CD8-positive, alpha-beta memory T cell (primary cell): ENCODE data around the gene ATXN10. TPM values are rescaled to one million over a fixed set of nuclear protein-coding genes. Genes with fewer than 3 reads are reported as not detected.

Experiments used
- CTCF ChIA-PET: fragments of 350-600 bp; sonication (Branson Sonifier 250); formaldehyde crosslinking; loops from one replicate; lab custom pipeline; 2021; ENCODE audit warnings: antibody characterized with exemption; lab: Charles Lee
- POLR2A ChIA-PET: fragments of 350-600 bp; sonication (Branson Sonifier 250); formaldehyde crosslinking; loops from one replicate; lab custom pipeline; 2021; ENCODE audit warnings: antibody characterized with exemption; lab: Charles Lee
- DNase-seq, 5 donors: peaks; one replicate each; pipeline versions ENCODE4 v3.0.0 to v3.0.0-alpha.2; 2020 to 2022; ENCODE audit warnings: mixed read lengths in 1 of 5
- H3K27ac ChIP-seq: one replicate; pipeline ENCODE4 v1.7.0; 2013; ENCODE audit warnings: low read depth, mild to moderate bottlenecking, low read length, moderate library complexity
- H3K27me3 ChIP-seq: 2 replicates; pipeline ENCODE4 v1.7.0; 2013; ENCODE audit warnings: low read length, mild to moderate bottlenecking; ENCODE audit not compliant: insufficient read depth, poor library complexity, severe bottlenecking
- H3K36me3 ChIP-seq: 2 replicates; pipeline ENCODE4 v1.7.0; 2013; ENCODE audit warnings: mild to moderate bottlenecking, low read length, moderate library complexity; ENCODE audit not compliant: insufficient read depth
- H3K4me1 ChIP-seq: 2 replicates; pipeline ENCODE4 v1.7.0; 2013; ENCODE audit warnings: mild to moderate bottlenecking, low read length, moderate library complexity; ENCODE audit not compliant: insufficient read depth
- H3K4me3 ChIP-seq: 2 replicates; pipeline ENCODE4 v1.7.0; 2013; ENCODE audit warnings: mild to moderate bottlenecking, low read length
- H3K9me3 ChIP-seq: 2 replicates; pipeline ENCODE4 v1.7.0; 2013; ENCODE audit warnings: mild to moderate bottlenecking, low read length
- H3K27ac Mint-ChIP-seq, 8 donors: one replicate each; pipeline ENCODE4 v1.8.0; 2020 to 2021; ENCODE audit warnings: mixed read lengths in 8 of 8, mild to moderate bottlenecking in 6 of 8, inconsistent platforms in 3 of 8, moderate library complexity in 3 of 8
- H3K27me3 Mint-ChIP-seq, 2 donors: one replicate each; pipeline ENCODE4 v1.8.0; 2020 to 2021; ENCODE audit warnings: mixed read lengths in 2 of 2, mild to moderate bottlenecking in 1 of 2, moderate library complexity in 1 of 2
- H3K36me3 Mint-ChIP-seq, 3 donors: one replicate each; pipeline ENCODE4 v1.8.0; 2020 to 2021; ENCODE audit warnings: mixed read lengths in 3 of 3, inconsistent platforms in 1 of 3, mild to moderate bottlenecking in 1 of 3
- H3K4me1 Mint-ChIP-seq, 3 donors: one replicate each; pipeline ENCODE4 v1.8.0; 2020 to 2021; ENCODE audit warnings: mixed read lengths in 3 of 3, inconsistent platforms in 1 of 3, mild to moderate bottlenecking in 1 of 3
- H3K4me3 Mint-ChIP-seq, 7 donors: one replicate each; pipeline ENCODE4 v1.8.0; 2020 to 2021; ENCODE audit warnings: mixed read lengths in 7 of 7, mild to moderate bottlenecking in 6 of 7, moderate library complexity in 4 of 7, inconsistent platforms in 2 of 7
- H3K9me3 Mint-ChIP-seq, 5 donors: one replicate each; pipeline ENCODE4 v1.8.0; 2020 to 2022; ENCODE audit warnings: mixed read lengths in 5 of 5, mild to moderate bottlenecking in 3 of 5, moderate library complexity in 2 of 5, inconsistent platforms in 1 of 5
- polyA plus RNA-seq: library from polyadenylated mRNA; unstranded; fragments of 300-500 nt; fragmentation: Illumina TruSeq; gene quantifications from one replicate; pipeline ENCODE4 v1.2.3, GENCODE V29; 2021
- total RNA-seq, 2 experiments: library from RNA; stranded (reverse); gene quantifications; one replicate each; pipeline ENCODE4 v1.2.3, GENCODE V29; 2021

ATXN10 gene
- total and polyA plus RNA-seq, 3 experiments from 2014 or later = 95.7 to 123 (median 122) TPM

- CTCF ChIA-PET = no interaction called here
- Mint-ChIP-seq H3K36me3 (no peaks in the 10 kb centered on the region), H3K4me3 (peak overlapping the region in 4 of 7 donors; percentile 32 to 49 (median 46)), H3K27me3 (peaks cover 27 to 62% of the 10 kb centered on the region in 2 donors), H3K9me3 (no peaks in the 10 kb centered on the region), H3K4me1 (peaks cover 7 to 14% (median 13%) of the 10 kb centered on the region in 3 donors), H3K27ac (peak overlapping the region in 2 of 8 donors; percentile 44 to 80)
- H3K27me3 ChIP-seq = peaks cover 8% of the 10 kb centered on the region
- no peaks in the 10 kb centered on the region for H3K9me3 ChIP-seq
- no peak for DNase-seq
- H3K4me3 ChIP-seq = no peak overlapping the region
- H3K4me1 ChIP-seq = no peaks in the 10 kb centered on the region
- H3K27ac ChIP-seq = no peak overlapping the region
- H3K36me3 ChIP-seq = no peaks in the 10 kb centered on the region
- POLR2A ChIA-PET = no interaction called here
Measured at GRCh38 chr22:45639747-45640102, 31.9 kb upstream of the ATXN10 start.

DNA sequence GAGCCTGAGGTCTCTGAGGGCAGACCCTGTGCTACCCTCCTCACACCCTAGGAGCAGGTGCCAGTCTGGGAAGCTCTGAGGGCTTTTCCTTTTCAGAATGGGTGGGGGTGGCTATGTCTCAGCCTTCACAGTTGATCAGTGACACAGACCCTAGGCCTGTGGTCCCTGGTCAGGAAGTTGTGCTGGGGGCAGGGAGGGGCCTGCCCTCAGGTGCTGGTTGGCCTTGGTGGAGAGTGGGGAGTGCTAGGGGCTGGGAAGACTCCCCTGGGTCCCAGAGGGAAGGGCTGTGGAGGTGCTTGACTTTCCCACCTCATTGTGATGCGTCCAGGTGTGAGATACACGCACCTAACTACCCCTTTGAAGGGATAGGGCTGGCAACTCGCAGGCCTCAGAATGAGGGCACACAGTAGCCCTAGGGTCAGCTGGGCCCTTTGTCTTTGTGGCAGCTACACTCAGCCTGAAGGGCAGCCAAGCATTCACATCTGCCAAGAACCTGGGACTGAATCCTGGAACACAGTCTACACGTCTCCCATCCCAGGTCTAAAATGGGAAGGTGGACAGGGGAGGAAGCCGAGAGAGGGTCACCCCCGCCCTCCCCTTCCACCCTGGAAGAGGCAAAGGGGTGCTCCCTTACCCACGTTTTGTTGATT, 31.2 kb upstream of the ATXN10 start:
- ChIA-PET CTCF (no interaction called here), POLR2A (no interaction called here)
- peaks cover 26 to 66% of the 10 kb centered on the region in 2 donors for H3K27me3 Mint-ChIP-seq
- no peak overlapping the region for H3K27ac ChIP-seq
- no peaks in the 10 kb centered on the region for H3K9me3 Mint-ChIP-seq
- peak overlapping the region in 1 of 7 donors; percentile 23 for H3K4me3 Mint-ChIP-seq
- no peaks in the 10 kb centered on the region for H3K36me3 ChIP-seq
- peak overlapping the region in 2 of 8 donors; percentile 47 to 54 for H3K27ac Mint-ChIP-seq
- no peaks in the 10 kb centered on the region for H3K36me3 Mint-ChIP-seq
- no peak overlapping the region for H3K4me3 ChIP-seq
- DNase-seq = no peak
- H3K4me1 ChIP-seq = peaks cover 5% of the 10 kb centered on the region
- H3K4me1 Mint-ChIP-seq = peaks cover 13 to 19% (median 13%) of the 10 kb centered on the region in 3 donors
- peaks cover 8% of the 10 kb centered on the region for H3K27me3 ChIP-seq
- no peaks in the 10 kb centered on the region for H3K9me3 ChIP-seq

- H3K27me3 ChIP-seq = peaks cover 8% of the 10 kb centered on the region
- no peak overlapping the region for H3K27ac ChIP-seq
- H3K9me3 ChIP-seq = no peaks in the 10 kb centered on the region
- Mint-ChIP-seq H3K36me3 (no peaks in the 10 kb centered on the region), H3K9me3 (no peaks in the 10 kb centered on the region), H3K27me3 (peaks cover 26 to 67% of the 10 kb centered on the region in 2 donors), H3K4me3 (no peak overlapping the region), H3K27ac (no peak overlapping the region), H3K4me1 (peaks cover 17 to 23% (median 18%) of the 10 kb centered on the region in 3 donors)
- CTCF ChIA-PET = no interaction called here
- POLR2A ChIA-PET = no interaction called here
- no peak for DNase-seq
- peaks cover 5% of the 10 kb centered on the region for H3K4me1 ChIP-seq
- no peak overlapping the region for H3K4me3 ChIP-seq
- H3K36me3 ChIP-seq = no peaks in the 10 kb centered on the region
Measured at GRCh38 chr22:45640941-45641621, 30.6 kb upstream of the ATXN10 start.

- H3K9me3 Mint-ChIP-seq = no peaks in the 10 kb centered on the region
- ChIA-PET POLR2A (no interaction called here), CTCF (interaction anchor here (1.1 kb wide), 1 partner anchor 65 kb away, joined by 3 read pairs; no protein-coding TSS in a partner anchor)
- peaks cover 3% of the 10 kb centered on the region for H3K27me3 ChIP-seq
- no peak overlapping the region for H3K4me3 Mint-ChIP-seq
- no peak overlapping the region for H3K4me3 ChIP-seq
- H3K4me1 Mint-ChIP-seq = peaks cover 18 to 33% (median 21%) of the 10 kb centered on the region in 3 donors
- no peaks in the 10 kb centered on the region for H3K9me3 ChIP-seq
- H3K36me3 ChIP-seq = no peaks in the 10 kb centered on the region
- H3K27ac ChIP-seq = no peak overlapping the region
- H3K27ac Mint-ChIP-seq = no peak overlapping the region
- peaks cover 18 to 66% of the 10 kb centered on the region in 2 donors for H3K27me3 Mint-ChIP-seq
- DNase-seq = no peak
- no peaks in the 10 kb centered on the region for H3K36me3 Mint-ChIP-seq
- H3K4me1 ChIP-seq = peaks cover 5% of the 10 kb centered on the region
Measured at GRCh38 chr22:45642986-45643385, 28.6 kb upstream of the ATXN10 start.

DNA sequence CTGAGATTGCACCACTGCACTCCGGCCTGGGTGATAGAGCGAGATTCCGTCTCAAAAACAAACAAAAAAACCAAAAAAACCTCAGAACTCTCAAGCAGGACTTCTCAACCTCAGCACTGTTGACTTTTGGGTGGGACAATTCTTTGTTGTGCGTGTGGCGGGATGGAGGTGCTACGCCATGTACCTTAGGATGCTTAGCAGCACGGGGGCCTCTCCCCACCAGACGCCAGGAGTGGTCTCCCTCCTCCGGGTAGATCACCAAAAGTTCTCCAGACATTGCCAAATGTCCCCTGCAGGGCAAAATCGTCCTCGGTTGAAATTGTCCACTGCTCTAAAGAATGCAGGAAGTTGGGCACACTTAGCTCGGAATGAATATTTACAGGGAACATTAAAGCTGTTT, 26.9 kb upstream of the ATXN10 start:
- peaks cover 13 to 58% of the 10 kb centered on the region in 2 donors for H3K27me3 Mint-ChIP-seq
- no peak for DNase-seq
- ChIA-PET POLR2A (no interaction called here), CTCF (interaction anchor here (0.8 to 1.2 kb wide), 3 partner anchors 14 to 67 kb away, joined by 3 read pairs; no protein-coding TSS in a partner anchor)
- peak overlapping the region in 1 of 8 donors; percentile 46 for H3K27ac Mint-ChIP-seq
- Histone ChIP-seq H3K9me3 (no peaks in the 10 kb centered on the region), H3K27me3 (peaks cover 3% of the 10 kb centered on the region), H3K27ac (no peak overlapping the region), H3K4me3 (no peak overlapping the region), H3K4me1 (peaks cover 5% of the 10 kb centered on the region), H3K36me3 (no peaks in the 10 kb centered on the region)
- H3K4me3 Mint-ChIP-seq = peak overlapping the region in 1 of 7 donors; percentile 51
- no peaks in the 10 kb centered on the region for H3K36me3 Mint-ChIP-seq
- H3K9me3 Mint-ChIP-seq = no peaks in the 10 kb centered on the region
- H3K4me1 Mint-ChIP-seq = peaks cover 13 to 26% (median 15%) of the 10 kb centered on the region in 3 donors

DNA sequence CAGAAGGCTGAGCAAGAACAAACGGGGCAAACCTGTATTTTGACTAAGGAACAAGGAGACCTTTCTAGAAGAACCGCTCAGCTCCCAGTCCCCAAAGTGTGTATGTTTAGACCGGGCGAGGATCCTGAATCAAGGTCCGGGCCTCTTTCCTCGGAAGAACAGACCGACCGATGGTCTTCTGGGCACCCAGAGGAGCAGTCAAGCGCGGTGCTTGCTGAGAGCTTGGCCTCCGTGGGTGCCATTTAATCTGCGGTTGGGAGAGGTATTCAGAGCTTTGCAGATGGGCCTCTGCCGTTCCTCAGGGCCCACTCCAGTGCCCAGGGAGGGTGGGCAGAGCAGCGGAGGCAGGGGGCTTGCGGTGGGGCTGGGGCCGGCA, 26.5 kb upstream of the ATXN10 start:
- Mint-ChIP-seq H3K27me3 (peaks cover 13 to 55% of the 10 kb centered on the region in 2 donors), H3K36me3 (no peaks in the 10 kb centered on the region), H3K9me3 (no peaks in the 10 kb centered on the region), H3K27ac (peak overlapping the region in 4 of 8 donors; percentile 7 to 52 (median 40)), H3K4me1 (peaks cover 11 to 23% (median 11%) of the 10 kb centered on the region in 3 donors), H3K4me3 (peak overlapping the region in 4 of 7 donors; percentile 28 to 57 (median 41))
- H3K36me3 ChIP-seq = no peaks in the 10 kb centered on the region
- peaks cover 5% of the 10 kb centered on the region for H3K4me1 ChIP-seq
- H3K4me3 ChIP-seq = no peak overlapping the region
- ChIA-PET POLR2A (no interaction called here), CTCF (interaction anchor here (0.8 to 1.3 kb wide), 4 partner anchors 10 to 67 kb away, joined by 3 to 4 read pairs (median 3); no protein-coding TSS in a partner anchor)
- peaks cover 3% of the 10 kb centered on the region for H3K27me3 ChIP-seq
- no peak overlapping the region for H3K27ac ChIP-seq
- H3K9me3 ChIP-seq = no peaks in the 10 kb centered on the region
- DNase-seq = no peak

GRCh38 chr22:45645526-45646414, 25.9 kb upstream of the ATXN10 start:
- ChIA-PET CTCF (interaction anchor here (0.6 to 1.3 kb wide), 3 partner anchors 10 to 227 kb away, joined by 3 to 4 read pairs (median 3); no protein-coding TSS in a partner anchor), POLR2A (no interaction called here)
- no peak overlapping the region for H3K4me3 ChIP-seq
- H3K27ac ChIP-seq = no peak overlapping the region
- Mint-ChIP-seq H3K4me1 (peaks cover 9 to 23% (median 11%) of the 10 kb centered on the region in 3 donors), H3K36me3 (no peaks in the 10 kb centered on the region), H3K9me3 (no peaks in the 10 kb centered on the region), H3K27ac (peak overlapping the region in 7 of 8 donors; percentile 9 to 81 (median 72)), H3K4me3 (peak overlapping the region; percentile 2 to 75 (median 58)), H3K27me3 (peaks cover 13 to 54% of the 10 kb centered on the region in 2 donors)
- H3K27me3 ChIP-seq = peaks cover 3% of the 10 kb centered on the region
- no peaks in the 10 kb centered on the region for H3K9me3 ChIP-seq
- peak; percentile 66 to 77 (median 68) for DNase-seq
- peaks cover 5% of the 10 kb centered on the region for H3K4me1 ChIP-seq
- no peaks in the 10 kb centered on the region for H3K36me3 ChIP-seq
